H1 (cell line): Measurements from ENCODE around the gene SUSD6. TPM values are rescaled to one million over a fixed set of nuclear protein-coding genes. Genes with fewer than 3 reads are reported as not detected.

Experiments used
- EGR1 ChIP-seq: IDR thresholded peaks from 2 replicates; pipeline ENCODE4 v1.6.1; 2011; ENCODE audit warnings: low read depth, low read length, borderline replicate concordance
- KDM5A ChIP-seq: fragments of 200-600 bp; IDR thresholded peaks from 2 replicates; pipeline ENCODE4 v1.7.1; 2012; ENCODE audit warnings: mild to moderate bottlenecking, low read length, inconsistent platforms, mixed read lengths
- RFX5 ChIP-seq: IDR thresholded peaks from 2 replicates; pipeline ENCODE4 v1.6.1; 2011; ENCODE audit warnings: low read depth, low read length, improper control_type of control experiment, borderline replicate concordance
- TAF7 ChIP-seq: optimal IDR thresholded peaks from 2 replicates; pipeline ENCODE3; 2011; ENCODE audit warnings: low read depth, mild to moderate bottlenecking, inconsistent platforms, low read length, moderate library complexity, borderline replicate concordance
- TEAD4 ChIP-seq: IDR thresholded peaks from 2 replicates; pipeline ENCODE4 v1.6.1; 2012; ENCODE audit warnings: low read depth, low read length, inconsistent platforms, mixed read lengths
- polyA plus RNA-seq, 7 experiments: library from polyadenylated mRNA; depleted of rRNA in 3 of 7; stranded (reverse) in 5 of 7; unstranded in 2 of 7; fragments of >200 nt in 5 of 7; fragments of 200-250 nt in 2 of 7; gene quantifications; 1 replicate in 5 of 7; 2 replicates in 1 of 7; 4 replicates in 1 of 7; pipeline versions ENCODE4 v1.2.1 to v1.2.3, GENCODE V29; 2011 to 2013; ENCODE audit warnings: missing spikeins in 2 of 7, mixed read lengths in 2 of 7
- total RNA-seq: library from RNA; stranded (reverse); fragmentation: NEBNext Ultra II Directional; extraction: Animal tissue kit (Norgen Biotek cat#: 25700); gene quantifications from 2 replicates; pipeline ENCODE4 v1.2.1, GENCODE V29; 2021

SUSD6 gene
- total and polyA plus RNA-seq, 2 of the 8 experiments (the other 6 are each of a cell fraction or from before 2014, with no cell fraction given) = 3.0 to 3.8 TPM

DNA sequence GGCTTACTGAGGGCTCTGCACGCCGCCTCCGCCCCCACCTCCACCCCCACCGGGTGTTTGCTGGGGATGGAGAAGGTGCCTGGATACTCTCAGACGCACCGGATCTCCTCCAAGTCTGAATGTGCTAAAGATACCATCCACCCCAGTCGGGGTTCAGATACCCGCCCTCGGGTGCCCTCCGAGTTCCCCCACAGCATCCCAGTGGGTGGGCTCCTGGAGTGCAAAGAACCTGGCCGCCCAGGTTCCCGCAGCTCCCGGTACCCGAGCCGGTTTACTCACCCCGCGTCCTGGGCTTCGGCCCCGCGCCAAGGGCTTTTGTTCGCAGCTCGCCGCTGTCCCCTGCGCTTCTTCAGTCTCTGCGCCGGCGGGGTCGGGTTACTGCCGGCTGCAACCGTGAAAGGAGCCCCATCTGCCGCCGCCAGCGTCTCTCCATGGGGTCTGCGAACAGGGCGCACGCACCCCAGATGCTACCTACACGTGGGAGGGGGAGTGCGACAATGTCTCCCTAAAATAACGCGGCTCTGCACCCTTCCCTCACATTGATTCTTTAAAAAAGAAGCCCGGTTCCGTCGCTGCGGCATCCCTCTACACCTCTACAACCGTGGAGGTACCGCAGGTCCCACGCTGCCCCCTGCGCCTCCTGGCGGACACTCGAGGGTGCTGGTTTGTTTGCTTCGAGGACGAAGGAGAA is 37.0 kb upstream of the SUSD6 start, which contains the start of gene CCDC177 (continued):
- TF ChIP-seq TAF7 = no peak
- no peak; the same call in 1 of the 2 replicates for TF ChIP-seq TEAD4
- no peak for TF ChIP-seq EGR1
- TF ChIP-seq RFX5 = no peak
- TF ChIP-seq KDM5A = no peak
- TF ChIP-seq, all 59 proteins: peak for 14
